Measurements from ENCODE around the gene PRKCD.

Gene PRKCD

DNA sequence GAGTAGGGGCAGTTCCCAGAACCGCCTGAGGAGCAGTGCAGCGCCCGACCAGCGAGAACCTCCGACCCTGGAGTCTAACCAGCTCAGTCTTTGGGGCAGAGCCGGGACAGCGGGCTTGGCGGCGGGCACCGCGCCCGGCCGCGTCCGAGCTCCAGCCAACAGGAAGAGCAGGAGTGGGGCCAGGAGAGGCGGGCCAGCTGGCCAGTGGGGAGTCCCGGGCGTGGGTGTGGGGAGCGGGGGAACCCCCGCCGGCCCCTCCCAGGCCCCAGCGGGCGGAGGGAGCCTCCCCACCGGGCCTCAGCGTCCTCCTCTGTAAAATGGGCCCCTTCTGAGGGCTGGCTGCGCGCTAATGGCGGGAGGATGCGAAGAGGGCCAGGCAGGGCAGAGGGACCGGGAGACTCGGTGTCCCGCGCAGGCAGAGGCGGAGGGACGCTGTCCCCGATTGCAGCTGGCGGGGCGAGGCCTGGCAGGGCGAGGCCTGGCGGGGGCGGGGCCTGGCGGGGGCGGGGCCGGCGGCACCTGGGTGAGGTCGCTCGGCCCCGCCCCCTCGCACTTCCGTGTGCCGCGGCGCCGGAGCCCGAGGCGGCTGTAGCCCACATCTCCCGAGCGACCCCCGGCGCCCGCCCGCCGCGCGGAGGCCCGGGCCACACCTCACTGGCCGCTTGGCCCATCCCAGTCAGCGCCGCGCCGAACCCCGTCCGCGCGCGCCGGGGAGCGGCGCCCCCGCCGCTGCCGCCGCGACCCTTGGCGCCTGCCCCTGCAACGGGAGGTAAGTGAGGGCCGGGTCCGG is at the start of gene PRKCD:
Gene PRKCD, plus strand, starts transcription at position 550 of the 790 bp plus-strand sequence. CDS start 17,214 bp downstream, outside the sequence.
- no peak for DNase-seq

DNA sequence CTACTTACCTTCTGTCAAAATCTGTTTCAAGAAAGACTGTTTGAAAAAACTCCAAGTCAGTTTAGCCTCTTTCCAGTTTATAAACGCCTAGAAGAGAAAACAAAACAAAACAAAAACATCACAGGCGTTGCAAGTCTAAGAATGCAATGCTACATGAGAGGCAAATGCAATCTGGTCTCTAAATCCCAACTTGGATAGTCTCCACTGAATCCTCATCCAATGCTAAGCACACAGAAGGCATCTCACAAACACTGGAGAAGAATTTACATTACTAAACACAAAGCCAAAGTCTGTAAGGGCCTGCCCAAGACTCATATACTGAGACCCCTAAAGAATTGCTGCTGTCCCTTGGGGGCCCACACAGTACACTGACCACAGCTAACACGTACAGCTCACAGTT is 49.2 kb upstream of the PRKCD start:
- no peak for DNase-seq

DNA sequence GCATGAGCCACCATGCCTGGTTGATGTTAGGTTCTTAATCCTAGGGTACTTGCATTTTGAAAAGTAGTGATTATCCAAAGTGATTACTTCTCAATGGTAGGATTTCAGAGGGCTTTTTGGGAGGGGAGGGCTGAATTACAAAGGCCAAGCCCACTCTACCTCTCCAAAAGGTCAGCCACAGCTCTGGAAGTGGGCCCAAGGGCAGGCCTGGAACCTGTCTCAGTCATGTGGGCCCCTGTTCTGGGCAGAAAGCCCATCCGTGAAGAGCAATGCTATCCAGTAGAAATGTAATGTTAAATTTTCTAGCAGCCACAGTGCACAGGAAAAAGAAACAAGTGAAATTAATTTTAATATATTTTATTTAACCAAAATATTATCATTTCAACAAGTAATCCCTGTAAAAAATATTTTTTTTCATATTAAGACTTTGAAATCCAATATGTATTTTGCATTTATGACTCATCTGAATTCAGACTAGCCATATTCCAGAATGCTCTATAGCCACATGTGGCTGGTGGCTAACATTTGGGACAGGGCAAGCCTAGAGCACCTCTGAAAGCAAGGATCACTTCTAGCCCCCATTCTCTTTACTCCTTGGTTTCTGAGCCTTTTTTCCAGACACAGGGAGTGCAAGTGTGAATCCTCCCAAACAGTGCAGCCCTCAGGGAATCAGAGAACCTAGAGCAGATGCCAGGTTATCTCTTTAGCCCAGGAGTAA is 47.6 kb upstream of the PRKCD start:
- no peak for DNase-seq

DNA sequence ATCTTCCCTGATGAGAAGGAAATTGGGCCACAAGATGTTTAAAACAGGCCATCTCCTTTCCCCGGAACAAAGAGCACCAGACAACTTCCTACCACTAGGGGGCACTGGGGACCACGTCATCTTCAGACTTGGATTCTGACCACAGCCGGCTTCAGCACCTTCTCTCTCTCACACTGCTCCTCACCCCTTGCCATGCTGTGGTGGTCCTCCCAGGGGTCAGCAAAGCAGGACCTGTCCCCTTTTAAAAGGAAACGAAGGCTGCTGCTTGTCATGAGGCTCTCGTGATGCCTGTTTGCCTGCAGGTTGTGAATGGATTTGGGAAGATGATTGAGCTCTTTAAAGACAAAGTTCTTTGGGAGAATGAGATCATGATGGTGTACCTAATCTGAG is 47.0 kb upstream of the PRKCD start:
- no peak for DNase-seq

DNA sequence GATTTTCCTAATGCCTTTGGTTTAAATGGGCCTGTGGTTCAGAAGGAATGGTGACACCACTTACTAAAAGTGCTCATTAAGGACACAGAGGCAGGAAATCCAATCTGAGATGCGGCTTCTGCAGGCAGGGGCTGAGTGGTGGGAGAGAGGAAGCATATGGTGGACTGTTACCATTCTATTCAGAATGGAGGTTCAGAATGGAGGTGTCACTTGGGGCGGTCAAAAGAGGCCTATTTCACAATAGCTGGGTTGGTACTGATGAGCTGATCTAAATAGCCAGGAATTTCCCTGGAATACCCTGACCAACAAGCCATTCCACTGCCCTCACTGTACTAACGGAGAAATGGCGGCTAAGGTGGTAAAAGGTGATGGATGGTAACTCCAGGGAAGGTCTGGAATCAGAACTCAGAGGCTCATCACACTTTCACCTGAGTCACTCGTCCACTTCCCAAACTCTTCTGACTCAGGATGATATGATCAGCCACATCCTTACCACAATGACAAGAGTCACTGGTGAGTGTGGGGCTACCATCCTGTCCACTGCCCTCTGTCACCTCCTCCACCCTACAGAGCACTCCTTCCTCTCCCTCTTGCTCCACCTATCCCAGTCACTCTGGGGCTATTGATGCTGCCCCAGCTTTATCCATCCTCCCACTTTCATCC is 46.5 kb upstream of the PRKCD start:
- no peak for DNase-seq

DNA sequence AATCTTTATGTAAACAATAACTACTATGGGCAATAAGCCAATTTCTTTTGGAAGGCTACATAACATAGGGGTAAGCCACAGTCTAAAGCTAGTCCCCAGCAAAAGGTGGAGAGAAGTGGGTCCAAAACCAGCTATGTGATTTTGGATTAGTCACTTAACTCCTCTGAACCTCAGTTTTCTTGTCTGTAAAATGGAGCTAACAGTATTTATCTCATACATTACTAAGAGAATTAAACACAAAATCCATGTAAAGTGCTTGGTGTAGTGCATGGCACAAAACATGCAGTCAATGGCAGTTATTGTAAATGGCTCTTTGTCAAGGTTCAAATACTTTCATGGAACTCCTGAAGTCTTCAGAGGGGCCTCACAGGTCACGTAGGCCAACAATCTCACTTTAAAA is 44.1 kb upstream of the PRKCD start:
- no peak for DNase-seq

DNA sequence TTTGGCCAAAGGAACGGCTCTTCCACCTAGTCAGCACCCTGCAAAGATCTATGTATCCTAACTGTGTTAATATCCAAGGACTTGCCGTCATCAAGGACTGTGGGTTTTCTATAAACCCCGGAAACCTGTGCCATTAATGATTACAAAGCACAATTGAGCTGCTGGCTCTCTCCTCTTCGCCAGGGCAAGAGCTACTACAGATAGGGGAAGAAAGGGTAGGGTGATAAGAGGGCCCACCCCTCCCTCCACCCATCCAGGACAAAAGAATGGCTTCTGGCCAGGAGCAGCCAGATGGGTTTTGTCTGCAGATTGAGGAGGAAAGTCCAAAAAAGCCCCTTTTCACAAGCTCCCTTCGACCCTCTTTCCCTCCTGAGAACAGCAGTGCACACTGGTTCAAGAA is 40.7 kb upstream of the PRKCD start:
- DNase-seq: no peak

DNA sequence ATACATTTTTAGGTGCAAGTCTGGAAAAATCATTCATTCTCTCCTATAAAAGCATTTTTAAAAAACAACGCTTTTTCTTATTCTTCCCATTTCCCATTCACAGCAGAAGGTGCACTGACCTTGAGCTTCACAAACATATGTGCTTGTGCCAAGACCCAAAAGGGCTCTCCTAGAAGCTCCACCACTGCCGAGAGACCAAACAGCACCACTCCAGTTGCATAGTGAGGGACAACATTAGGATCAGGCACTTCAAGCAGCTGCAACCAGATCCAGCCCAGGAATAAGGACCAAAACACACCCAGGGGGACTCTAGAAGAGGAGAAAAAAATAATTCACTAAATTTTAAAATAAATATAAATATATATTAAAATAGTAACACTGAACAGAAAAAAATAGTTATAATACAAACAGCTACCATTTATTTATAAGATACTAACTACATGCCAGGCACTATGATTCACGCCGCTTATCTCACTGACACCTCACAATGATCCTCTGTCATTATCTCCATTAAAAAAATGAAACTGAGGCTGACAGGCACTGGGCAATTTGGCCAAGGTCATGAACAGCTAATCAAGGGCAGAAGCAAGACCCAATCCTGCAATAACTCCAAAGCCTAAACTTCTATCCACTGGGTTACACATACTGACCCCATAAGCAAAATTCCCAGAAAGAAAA is 38.6 kb upstream of the PRKCD start:
- no peak for DNase-seq

DNA sequence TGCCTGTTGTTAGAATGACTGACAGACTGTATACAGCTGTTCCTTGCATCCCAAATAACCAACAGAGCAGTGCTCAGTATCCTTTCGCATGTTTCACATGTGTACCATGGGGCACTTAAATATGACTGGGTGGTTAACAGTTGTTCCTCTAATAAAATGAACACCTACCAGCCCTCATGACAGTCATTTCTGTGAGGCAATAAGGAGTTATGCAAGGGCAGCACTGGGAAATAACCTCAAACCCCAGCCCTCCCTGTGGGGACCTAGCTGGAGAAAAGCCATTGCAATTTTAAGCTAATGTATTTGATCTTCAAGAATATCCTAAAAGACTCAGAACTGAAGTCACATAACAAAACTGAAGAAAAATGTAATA is 38.1 kb upstream of the PRKCD start:
- no peak for DNase-seq

DNA sequence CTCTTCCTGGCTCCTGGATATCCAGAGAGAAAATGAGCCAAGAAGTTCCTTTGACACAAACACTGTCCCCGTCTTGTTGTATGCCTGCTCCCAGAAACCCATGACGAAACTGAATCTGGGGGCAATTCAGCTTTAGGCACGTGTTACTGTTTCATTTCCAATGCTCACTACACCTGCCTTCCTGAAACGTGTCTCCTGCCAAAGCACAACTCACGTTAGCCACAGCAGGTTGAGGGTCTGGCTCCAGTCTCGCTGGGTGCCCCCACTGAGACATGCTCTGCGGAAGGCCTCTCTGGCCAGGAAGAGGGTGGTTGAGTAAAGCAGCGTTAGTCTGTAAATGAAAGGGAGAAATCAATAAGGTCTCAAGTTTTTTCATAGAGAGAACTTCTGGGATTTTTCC is 37.5 kb upstream of the PRKCD start:
- no peak for DNase-seq

DNA sequence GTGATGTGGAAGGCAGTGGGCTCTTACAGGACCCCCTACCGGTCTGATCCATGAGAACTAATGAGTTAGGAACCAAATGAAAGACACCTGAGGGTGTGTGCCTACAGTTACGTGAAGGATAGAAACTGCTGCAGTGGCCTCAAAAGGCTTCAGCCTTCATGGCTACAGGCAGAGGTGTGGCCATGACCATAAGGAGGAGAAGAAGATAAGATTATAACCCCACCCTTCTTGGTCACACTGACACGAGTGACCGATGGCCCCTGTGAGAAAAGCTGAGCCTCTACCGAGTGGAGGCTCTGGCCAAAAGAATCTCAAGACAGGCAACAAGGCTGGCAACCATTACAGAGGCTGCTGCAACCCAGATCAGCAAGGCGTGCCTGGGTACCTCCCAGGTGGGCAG is 37.1 kb upstream of the PRKCD start:
- no peak for DNase-seq

DNA sequence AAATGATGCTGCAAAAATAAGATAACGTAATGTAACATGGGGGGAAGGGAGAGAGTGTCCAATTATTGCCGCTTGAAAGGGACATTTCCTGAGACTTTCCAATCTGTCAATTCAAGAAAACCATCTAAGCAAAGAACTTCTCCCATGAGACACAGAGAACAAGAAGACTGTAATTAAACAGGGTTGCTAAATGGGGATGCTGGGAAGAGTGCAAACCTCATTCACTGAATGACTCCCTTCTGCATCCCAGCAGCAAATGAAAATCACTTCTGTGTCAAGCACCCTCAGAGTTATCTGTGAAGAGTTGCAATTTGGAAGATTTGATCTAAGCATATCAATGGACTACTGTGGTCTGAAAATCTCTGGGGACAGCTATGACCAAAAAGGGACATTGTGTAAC is 34.4 kb upstream of the PRKCD start:
- no peak for DNase-seq

DNA sequence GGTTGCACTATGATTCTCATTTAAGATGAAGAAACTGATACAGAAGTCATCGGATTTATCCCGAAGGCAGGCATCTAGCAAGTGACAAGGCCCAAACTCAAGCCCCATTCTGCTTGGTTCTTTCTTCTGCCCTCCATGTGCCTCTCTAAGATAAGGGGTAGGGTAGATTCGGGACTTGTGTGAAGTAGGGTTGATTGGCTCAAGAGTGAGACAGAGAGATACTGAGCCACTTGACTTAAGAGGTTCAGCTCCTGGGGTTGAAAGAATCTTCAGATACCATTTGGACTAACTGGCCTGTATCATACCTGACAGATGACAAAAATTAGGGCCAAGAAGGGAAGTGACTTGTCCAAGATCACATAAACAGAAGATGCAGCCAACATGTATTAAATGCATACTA is 31.7 kb upstream of the PRKCD start:
- no peak for DNase-seq

DNA sequence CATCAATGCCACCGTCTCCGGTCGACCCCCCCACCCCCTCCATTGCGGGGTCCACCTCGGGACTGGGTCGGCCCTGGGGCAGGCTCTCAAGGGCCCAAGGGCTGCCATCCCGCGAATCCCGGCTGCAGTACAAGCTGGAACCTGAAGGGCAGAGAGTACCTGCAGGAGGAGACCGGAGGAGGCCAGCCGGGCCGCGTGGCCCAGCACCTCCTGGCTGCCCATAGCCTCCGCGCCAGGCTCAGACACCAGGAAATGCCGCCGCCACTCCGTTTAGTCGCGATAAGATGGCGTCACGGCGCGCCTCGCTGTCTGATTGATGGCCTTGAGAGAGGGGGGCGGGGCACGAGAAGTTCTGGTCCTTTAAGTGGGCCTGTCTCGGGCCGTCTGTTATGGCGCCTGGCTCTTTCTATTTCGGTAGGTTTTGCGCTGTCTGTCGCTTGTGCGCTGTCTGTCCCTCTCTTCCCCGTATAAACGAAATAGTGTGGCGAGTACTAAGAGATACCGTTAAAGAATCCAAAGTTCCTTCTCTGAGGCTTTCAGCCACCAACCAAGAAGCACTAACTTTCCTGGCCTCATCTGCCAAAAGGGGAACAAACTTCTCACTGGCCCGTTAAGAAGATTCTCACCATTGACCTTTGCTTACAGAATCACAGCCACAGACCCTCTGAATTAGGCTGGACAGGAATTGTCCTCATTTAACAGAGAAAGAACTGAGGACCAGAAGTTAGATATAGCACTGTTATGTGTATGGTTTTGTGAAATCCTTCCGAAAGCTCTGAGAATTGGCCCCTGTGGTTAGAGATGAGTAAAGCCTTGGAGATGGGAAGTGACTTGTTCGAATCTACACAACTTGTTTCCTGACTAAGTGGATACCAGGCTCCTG is 30.6 kb upstream of the PRKCD start, which contains the start of gene RFT1:
Gene RFT1, minus strand, starts transcription at position 257 of the 883 bp plus-strand sequence. Its CDS starts 35 bp downstream, at position 222.
- peak; percentile 20 for DNase-seq

DNA sequence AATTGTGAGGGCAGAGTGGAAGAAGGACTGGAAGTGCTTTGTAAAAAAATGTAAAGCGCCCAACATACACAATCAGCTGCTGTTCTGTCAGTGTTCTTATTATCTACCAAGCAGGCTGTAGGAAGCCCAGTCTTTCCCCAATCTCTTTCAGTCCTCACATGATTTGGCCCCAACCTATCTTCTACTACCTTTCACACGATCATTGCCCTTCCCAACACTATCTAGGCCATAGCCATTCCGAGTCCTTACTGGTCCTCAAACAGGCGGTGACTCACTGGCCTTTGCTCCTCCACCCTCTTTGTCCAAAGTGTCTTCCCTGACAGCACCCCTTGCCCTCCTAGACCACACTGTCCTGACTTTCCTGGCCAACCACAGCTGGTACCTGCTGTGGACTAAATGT is 29.9 kb upstream of the PRKCD start:
- DNase-seq: no peak

DNA sequence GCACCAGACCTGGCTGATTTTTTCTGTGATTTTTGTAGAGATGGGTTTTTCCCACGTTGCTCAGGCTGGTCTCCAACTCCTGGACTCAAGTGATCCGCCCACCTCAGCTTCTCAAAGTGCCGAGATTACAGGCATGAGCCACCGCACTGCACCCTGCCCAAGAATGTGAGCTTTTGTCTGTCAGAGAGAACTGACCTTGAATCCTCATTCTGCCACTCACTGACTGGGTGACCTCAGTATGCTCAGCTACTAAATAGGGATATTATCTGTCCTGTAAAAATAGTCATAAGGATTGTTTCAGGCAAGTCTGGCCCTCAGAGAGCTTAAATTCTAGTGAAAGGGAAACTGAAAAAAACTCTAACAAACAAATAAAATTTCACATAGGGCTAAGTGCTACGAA is 28.7 kb upstream of the PRKCD start:
- DNase-seq: no peak

DNA sequence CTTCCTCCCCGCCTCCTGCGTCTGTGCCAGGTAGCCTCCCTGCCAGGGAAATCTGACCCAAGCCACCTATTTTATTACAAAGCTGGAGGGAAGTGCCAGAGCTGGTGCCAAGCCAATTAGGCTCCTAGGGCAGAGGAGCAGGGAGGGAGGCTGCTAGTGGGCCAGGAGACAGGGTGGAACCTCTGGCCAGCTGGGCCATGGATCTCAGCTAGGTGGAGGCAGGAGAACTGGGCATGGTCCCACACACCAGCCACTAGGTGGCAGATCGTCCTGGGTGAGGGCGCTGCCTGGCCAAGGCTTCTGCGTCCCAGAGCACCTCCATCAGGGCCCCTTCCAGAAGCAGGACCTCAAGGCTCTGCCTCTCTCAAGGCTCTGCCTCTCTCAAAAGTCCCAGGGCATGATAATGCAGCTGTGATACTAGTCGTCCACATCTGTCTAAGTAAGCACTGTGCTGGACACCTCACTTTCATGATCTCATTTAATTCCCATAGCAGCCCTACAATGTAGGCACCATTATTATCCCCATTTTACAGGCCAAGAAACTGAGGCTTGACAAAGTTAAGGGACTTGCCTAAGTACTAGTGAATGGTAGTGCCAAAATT is 26.3 kb upstream of the PRKCD start:
- DNase-seq: no peak

DNA sequence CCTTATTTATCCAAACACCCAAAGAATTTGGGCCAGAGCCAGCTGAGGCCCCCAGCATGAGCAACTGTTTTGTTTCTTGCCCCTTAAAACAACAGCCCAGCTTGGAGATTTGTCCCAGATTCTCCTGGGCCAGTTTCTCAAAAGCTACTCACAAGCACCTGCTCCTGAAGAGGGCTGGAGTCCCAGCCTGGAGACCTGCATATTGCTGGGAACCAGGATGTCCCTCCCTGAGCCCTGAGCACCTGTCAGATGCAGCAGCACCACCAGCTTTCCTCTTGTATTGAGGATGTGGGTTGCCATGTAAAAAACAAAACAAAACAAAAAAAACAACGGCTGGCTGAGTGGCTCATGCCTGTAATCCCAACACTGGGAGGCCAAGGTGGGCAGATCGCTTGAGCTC is 23.8 kb upstream of the PRKCD start:
- no peak for DNase-seq

DNA sequence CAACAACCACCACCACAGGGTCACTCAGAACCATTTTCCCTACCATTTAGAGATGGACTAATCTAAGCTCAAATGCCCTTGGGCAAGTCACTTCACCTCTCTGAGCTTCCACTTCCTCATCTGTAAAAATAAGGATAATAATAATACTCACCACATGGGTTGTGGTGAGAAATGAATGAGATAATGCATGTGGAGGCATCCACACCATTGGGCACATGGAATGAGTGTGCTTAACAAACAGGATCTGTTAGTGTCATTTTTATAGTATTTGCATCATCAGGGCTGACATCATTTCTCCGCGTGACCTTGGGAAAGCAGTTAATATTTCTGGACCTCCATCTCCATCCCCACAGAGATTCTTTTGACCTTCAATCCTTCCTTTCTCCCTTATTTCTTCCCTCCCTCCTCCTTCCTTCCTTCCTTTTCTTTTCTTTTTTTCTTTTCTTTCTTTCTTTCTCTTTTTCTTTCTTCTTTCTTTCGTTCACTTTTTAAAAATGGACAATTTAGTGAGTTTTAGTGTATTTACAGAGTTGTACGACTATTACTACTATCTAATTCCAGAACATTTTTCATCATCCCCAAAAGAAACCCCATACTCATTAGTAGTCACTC is 23.1 kb upstream of the PRKCD start:
- DNase-seq: no peak

DNA sequence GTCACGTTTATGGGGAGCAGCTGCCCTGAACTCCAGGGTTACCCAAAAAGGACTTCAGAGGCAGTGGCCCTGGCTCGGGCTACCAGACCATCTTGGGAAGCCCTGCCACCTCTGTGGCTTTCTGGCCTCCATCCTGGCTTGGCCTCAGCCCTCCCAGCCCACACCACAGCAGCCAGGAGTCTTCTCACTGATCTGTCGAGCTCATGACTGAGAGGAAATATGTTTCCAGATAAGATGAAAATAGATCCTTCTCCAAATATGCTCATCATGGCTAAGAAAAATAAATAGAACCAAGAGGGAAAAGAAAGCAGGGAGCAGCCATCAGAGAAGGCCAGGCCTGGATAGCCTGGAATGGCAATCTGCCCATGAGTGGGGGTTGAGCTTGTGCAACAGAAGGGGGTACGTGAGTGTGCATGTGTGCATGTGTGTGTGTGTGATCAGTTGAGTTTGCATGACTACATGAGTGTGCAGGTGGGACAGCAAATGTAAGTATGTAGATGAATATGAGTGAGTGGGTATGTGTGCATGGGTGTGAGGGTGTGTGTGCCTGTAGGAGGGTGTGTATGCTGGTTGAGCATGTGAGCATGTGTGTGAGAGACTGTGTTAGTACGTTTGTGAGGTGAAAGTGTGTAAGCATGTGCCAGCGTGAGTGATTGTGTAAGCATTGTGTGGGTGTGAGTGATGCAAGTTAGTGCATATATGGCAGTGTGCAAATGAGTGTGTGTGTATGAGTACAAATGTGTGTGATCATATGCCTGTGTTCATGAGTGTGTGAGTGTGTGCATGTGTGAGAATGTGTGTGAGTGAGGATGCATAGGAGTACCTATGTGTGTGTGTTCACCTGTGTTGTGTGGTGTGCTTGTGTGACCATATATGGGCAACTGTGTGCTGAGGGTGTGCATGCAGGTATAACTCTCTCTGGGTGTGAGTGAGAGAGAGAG is 20.8 kb upstream of the PRKCD start:
- DNase-seq: no peak

Measured in NCI-H187 treated with DMSO at 0.1 percent for 48 hours (cell line).